Astrocyte of the hippocampus (primary cell): Measurements from ENCODE around the gene GSG1L.
"Not testable (repeated sequence)": the region's sequence is repeated elsewhere in the genome, so short reads cannot be mapped to it uniquely, and the experiment has no call there.

Experiments
- DNase-seq: peaks from one replicate; pipeline ENCODE4 v3.0.0; 2011; ENCODE audit warnings: low read depth, low spot score

GSG1L gene

DNA sequence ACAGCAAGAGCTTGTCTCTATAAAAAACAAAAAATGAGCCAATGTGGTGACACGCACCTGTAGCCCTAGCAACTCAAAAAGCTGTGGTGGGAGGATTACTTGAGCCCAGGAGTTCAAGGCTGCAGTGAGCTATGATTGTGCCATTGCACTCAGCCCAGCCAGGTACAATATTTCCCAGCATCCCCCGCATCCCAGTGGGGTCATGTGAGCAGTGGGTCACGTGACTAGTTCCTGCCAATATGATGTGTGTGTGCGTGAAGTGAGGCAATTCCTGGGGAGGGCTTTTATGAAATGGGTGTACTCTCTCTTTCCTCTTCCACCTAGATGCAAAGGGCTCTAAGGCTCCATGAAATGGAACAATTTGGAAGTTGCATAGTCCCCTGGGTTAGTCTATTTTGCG, 81.3 kb downstream of the GSG1L start:
- no peak for DNase-seq

DNA sequence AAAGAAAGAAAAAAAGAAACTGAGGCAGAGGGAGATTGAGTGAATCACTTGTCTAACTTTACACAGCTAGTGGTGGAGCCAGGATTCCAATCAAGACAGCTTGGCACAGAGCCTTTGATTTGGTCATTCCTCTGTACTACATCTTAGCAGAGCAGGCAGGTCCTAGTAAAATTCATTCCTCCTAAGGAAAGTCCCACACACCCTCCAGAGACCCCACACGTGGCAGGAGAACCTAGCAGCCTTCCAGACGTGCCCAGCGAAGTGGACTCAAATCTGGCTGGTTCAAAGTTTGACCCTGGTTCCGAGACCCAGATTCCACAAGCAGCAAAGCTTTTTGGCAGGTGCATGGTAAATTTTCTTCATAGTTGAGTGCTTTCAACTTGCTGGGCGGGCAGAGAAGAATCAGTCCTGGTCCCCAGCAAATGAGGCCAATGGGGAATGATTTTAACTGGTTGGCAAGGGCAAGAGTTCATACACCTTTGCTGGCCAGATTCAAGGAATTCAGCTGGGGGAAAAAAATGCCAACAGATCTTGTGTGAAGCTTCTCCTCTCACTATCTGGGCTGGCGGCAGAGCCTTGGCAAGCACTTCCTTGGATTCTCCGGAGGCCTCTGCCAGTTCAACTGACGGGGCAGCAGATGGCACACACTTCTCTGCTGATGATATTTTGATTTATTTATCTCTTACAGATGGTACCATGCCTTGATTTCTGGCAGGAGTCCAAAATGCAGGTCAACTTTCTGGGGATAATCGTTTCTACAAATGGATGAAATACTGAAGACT, 82.4 kb downstream of the GSG1L start:
- DNase-seq: no peak

DNA sequence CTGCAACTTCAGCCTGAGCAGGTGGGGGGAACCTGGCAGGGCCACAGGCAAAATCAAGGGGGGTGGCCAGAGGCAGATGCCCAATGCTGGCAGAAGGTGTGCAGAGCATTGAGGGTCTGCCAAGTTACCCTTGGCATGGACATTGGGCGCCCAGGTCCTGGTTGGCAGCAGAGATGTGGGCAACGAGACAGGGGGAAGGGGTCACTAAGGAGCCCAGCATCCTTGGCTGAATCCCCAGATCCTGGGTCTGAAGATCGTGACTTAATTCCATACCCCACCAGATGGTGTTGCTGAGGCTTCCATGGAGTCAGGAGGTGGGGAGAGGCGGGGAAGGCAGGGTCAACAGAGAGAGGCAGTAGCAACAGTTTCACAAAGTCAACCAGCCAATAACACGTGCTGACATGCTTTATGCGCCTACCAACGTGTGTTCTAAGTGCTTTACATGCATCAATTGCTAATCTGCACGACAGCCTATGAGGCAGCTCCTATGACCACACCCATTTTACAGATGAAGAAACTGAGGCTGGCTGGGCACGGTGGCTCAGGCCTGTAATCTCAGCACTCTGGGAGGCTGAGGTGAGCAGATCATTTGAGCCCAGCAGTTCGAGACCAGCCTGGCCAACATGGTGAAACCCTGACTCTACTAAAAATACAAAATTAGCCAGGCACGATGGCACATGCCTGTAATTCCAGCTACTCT, 83.3 kb downstream of the GSG1L start:
- DNase-seq: no peak

GRCh38 chr16:27979668-27980067, 83.8 kb downstream of the GSG1L start:
- not testable (repeated sequence) for DNase-seq

DNA sequence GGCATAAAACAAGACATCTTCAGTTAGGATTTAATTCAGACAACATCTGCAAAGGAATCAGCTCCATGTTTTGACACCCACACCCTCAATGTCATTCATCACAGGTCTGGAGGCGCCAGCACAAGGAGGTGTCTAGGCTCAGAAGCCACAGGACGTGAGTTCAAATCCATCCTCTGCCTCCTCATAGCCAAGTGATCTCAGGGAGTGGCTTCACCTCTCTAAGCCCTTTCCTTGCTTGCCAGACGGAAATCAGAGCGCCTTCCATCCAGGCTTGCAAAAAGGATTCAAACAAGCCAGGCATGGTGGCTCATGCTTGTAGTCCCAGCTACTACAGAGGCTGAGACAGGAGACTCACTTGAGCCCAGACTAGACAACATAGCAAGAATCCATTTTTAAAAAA, 84.6 kb downstream of the GSG1L start:
- DNase-seq: no peak

- DNase-seq: peak; percentile 16
These were observed 85.5 kb downstream of the GSG1L start for GRCh38 chr16:27977966-27978365.

DNA sequence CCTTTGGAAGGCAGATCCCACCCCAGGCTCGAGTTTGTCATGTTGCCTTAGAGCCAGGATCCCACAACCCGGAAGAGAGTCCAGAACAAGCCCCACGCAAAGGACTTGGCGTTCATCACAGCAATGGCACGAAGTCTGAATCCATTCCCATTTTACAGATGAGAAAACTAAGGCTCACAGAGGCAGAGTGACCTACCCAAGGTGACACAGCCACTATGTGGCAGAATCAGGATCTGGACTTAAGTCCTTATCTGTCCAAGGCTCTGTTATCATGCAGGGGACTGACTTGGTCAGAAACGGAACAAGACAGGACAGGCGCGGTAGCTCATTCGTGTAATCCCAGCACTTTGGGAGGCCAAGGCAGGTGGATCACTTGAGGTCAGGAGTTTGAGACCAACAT, 86.5 kb downstream of the GSG1L start:
- no peak for DNase-seq

DNA sequence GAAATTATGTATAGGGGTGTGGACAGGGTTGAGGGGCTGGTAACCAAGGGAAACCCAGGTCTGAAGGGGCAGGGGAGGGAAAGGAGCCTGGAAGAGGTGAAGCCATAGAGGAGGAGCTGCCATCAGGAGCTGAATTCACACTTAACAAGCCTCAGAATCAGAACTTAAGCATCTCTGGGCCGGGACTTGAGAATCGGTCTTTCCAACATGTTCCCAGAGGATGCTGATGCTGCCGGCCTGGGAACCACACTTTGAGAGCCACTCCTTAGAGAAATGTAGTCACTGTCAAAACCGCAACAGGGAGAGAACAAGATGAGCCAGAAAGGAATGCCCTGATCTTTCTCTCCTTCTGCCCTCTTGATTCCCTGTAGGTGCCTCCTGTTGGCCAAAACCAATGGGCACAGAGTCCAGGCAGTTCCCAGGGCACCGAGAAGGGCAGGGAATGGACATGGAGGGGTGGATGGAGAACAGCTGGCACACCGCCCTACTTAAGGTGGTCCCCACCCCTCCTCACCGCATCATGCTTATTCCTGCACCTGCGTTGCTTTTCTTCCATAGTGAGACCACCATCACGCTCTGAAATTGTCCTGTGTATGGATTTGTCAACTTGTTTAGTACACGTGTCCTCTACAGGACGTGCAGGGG, 88.5 kb downstream of the GSG1L start:
- no peak for DNase-seq

DNA sequence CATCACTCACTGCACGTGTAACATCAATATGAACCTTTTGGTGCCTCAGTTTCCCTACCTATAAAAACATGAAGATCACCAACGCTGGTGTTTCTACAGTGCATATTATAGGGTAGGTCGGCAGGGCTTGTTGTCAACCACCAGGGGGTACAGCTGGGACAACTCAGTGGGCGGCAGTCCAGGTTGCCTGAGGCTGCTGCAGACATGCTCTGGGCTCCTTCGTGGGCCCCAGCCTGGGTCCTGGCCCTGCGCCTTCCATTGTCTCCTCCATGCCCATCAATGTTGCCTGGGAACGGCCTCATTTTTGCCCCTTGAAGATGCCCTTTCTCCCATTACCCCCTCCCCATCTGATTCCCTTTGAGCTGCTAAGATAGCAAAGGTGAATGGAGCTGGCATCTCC, 89.8 kb downstream of the GSG1L start:
- DNase-seq: no peak

DNA sequence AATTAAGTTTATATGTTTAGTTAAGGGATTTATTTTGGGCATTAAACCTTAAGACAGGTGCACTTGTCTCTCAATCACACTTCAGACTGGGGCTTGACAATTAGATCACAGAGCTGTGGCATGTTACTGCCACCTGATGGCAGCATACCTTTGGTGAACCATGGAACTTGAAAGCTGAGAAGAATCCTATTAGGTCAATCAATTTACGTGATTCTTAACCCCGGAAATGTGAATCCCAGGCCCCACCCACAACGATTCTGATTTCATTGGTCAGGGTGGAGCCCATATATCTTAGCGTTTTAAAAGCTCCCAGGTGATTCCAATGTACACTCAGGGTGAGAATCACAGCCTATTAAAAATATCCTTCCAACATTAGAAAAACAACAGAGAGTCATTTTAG, 91.0 kb downstream of the GSG1L start:
- peak; percentile 49 for DNase-seq

- DNase-seq: no peak
These were observed 93.9 kb downstream of the GSG1L start for GRCh38 chr16:27969574-27969973.

DNA sequence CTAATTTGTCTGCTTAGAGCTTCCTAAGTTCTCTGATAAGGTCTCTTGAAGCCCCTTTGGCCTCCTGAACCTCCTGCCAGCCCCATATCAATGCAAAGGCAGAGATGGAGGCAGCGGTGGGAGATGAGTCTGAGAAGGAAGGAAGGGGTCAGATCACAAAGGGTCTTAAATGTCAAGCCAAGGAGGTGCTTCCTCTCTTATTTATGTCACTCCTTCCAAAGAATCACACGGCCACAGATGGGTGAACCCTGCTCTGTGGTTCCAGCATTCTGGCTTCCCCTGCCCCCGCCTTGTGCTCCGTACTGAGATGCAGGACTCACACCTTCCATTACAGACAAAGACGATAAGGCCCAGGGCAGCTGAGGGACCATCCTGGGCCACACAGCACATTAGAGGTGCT, 96.3 kb downstream of the GSG1L start:
- DNase-seq: no peak

DNA sequence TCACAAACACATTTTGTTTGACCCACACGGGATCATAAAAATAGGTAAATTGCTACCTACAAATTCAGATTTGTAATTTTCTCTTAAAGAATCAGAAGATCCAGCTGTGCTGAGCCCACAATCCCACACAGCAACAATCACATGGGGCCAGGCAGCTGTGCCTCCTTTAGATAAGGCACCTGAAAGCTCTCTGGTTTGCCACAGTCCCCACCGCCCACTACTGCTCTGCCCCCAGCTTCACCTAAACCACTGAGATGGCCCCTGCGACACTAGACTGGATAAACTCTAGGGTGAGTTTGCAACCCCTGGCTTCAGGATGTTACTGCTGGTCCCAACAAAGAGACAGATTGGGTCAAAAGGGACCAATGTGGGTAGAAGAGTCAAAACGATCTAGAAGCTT, 96.8 kb downstream of the GSG1L start:
- DNase-seq: no peak

DNA sequence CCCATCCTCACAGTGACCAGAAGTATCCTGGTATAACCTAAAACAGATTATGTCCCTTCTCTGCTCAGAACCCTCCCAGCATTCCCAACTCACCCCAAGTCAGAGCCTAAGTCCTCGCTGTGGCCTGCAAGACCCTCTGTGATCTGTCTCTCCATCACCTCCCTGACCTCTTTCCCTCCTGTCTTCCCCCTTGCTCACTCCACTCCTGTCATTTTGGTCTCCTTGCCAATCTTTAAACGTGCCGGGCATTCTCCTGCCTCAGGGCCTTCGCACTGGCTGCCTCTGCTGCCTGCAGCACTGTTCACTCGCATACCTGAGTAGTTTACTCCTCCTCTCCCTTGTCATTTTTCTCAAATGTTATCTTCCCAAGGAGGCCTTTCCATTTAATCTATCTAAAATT, 97.7 kb downstream of the GSG1L start:
- DNase-seq: no peak

GRCh38 chr16:27963471-27963965, 100.0 kb downstream of the GSG1L start:
- DNase-seq: no peak

DNA sequence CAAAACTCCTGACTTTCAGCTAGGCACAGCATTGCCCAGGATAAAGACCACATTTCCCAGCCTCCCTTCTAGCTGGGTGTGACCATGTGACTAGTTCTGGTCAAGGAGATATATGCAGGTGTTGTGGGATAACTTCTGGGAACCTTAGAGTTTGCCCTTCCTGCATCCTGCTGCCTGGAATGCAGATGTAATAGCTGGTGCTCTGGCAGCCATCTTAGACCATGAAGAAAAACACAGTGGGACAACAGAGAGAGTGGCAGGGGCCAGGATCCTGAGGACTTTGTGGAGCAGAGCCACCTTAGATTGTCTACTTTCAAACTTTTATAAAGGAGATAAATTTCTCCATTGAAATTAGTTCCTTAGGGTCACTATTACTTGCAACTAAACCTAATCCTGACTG, 101.3 kb downstream of the GSG1L start:
- no peak for DNase-seq

GRCh38 chr16:27961296-27961620, 102.3 kb downstream of the GSG1L start:
- DNase-seq: no peak

DNA sequence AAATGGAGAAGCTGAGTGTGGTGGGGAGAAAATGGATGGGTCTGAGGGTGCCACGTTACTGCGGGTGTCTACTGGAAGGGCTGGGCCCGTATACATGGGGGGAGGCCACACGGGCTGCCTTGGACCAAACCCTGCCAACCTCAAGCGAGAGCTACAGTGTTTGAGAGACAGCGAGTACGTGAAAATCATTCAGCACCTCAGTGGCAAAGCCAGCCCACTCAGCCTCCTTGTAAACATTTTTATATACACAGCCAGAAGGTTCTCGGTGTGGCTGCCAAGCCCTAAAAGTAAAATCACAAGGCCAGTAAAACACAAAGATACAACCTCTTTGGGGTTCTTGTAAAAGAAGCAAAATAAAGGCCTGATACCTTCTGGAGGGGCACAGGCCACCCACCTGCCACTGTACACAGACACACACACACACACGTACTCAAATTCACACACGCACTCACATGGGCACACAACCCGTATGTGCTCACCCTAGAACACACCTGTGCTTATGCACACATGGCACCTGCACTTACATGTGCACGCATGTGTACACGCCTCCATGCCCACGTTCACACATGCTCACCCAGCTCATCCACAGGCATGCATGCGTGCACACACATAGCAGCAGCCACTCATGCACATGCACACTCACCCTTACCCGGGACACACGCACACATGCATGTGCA, 102.8 kb downstream of the GSG1L start:
- no peak for DNase-seq

DNA sequence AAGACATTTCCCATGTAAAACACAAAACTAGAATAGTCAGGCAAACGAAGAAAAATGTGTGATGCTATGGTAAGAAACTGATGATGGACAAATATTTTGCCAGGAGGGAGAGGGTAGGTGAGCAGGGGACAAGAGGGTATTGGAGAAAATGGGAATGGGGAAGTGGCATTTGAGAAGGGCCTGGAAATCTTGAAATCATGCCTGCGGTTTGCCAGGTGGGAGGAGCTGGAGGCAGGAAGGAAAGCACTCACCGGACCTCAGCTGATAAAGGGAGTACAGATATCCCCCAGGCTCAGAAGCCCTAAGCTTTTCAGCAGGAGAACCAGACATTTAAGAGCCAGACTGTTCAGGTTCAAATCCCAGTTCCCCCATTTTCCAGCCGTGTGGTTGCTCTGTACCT, 103.6 kb downstream of the GSG1L start:
- no peak for DNase-seq

GRCh38 chr16:27954191-27954590, 109.3 kb downstream of the GSG1L start:
- DNase-seq: no peak

GRCh38 chr16:27952811-27953210, 110.7 kb downstream of the GSG1L start:
- DNase-seq: no peak

DNA sequence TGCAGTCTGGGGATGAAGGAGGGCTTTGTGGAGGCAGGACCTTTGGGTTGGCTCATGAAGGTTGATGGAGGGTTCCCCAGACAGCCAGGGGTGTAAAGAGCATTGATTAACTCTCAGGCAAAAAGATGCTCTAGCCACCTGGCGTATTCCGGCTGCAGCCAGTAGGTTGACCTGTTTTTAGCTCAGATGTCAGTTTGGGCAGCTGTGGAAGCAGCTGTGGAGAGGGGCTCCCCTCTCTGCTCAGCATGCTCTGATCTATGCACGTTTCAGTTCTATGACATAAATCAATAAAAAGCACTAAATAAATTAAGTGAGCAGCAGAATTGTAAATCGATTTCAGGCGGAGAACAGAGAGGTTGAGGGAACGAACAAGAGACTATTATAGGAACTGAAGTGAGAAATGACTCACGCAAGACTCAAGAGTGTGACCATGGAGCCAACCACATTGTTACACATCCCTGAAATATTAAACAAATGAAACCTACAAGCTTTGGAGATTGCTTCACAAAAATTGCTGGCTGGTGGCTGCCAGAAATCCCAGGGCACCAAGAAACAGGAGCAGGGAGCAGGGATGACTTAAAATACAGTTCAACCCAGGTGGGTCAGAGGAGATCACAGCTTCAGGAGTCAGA, 111.9 kb downstream of the GSG1L start:
- DNase-seq: peak; percentile 13
